Naive B cell (primary cell): ENCODE data around the gene FAM72B. TPM values are rescaled to one million over a fixed set of nuclear protein-coding genes. Genes with fewer than 3 reads are reported as not detected.
"Not testable (repeated sequence)": the region's sequence is repeated elsewhere in the genome, so short reads cannot be mapped to it uniquely, and the experiment has no call there.

Experiments used
- ATAC-seq, 2 donors: fragments of 150-1000 bp; cut with Tn5 transposase; 2 replicates each; pipeline ENCODE4 v1.10.0; 2021; ENCODE audit warnings: low read depth in 2 of 2, mild to moderate bottlenecking in 2 of 2, moderate library complexity in 2 of 2
- DNase-seq: peaks from one replicate; pipeline ENCODE4 v3.0.0; 2022
- H3K27ac Mint-ChIP-seq, 6 donors: one replicate each; pipeline ENCODE4 v1.8.0; 2020 to 2022; ENCODE audit warnings: mild to moderate bottlenecking in 6 of 6, mixed read lengths in 6 of 6, moderate library complexity in 5 of 6, inconsistent platforms in 2 of 6
- H3K27me3 Mint-ChIP-seq, 3 donors: one replicate each; pipeline ENCODE4 v1.8.0; 2021 to 2022; ENCODE audit warnings: mixed read lengths in 3 of 3, mild to moderate bottlenecking in 1 of 3
- H3K36me3 Mint-ChIP-seq, 2 donors: one replicate each; pipeline ENCODE4 v1.8.0; 2020 to 2022; ENCODE audit warnings: mixed read lengths in 2 of 2, inconsistent platforms in 1 of 2, mild to moderate bottlenecking in 1 of 2
- H3K4me1 Mint-ChIP-seq, 3 donors: one replicate each; pipeline ENCODE4 v1.8.0; 2020 to 2022; ENCODE audit warnings: mixed read lengths in 3 of 3, inconsistent platforms in 1 of 3, mild to moderate bottlenecking in 1 of 3, moderate library complexity in 1 of 3
- H3K4me3 Mint-ChIP-seq, 8 donors: one replicate each; pipeline ENCODE4 v1.8.0; 2020 to 2022; ENCODE audit warnings: mild to moderate bottlenecking in 8 of 8, mixed read lengths in 8 of 8, moderate library complexity in 8 of 8, inconsistent platforms in 2 of 8
- H3K9me3 Mint-ChIP-seq, 7 donors: one replicate each; pipeline ENCODE4 v1.8.0; 2020 to 2022; ENCODE audit warnings: mixed read lengths in 7 of 7, mild to moderate bottlenecking in 5 of 7, inconsistent platforms in 2 of 7, moderate library complexity in 1 of 7
- polyA plus RNA-seq, 6 donors: library from polyadenylated mRNA; unstranded; fragments of 300-500 nt; fragmentation: Illumina TruSeq; gene quantifications; one replicate each; pipeline ENCODE4 v1.2.3, GENCODE V29; 2021; ENCODE audit warnings: low read depth in 6 of 6

Gene FAM72B
- polyA plus RNA-seq, 6 donors from 2014 or later = 1.5 TPM; not detected in 5

DNA sequence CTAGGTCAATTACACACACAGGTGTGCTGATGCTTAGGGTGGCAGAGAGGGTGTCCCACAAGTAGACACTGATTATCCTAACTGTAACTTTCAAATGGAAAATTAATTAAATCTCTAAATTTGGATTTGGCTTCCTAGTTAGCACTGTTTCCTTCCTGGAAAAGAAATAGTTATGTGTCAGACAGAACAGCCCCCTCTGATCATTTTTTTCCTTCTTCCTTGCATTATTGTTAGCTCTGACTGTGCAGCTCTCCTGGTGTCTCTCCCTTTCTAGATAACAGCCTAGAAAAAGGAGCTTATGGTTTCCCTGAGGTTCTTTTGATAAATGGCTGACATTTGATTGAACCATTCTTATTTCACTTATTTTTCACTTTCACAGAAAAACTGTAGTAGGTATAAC, 31.4 kb downstream of the FAM72B start:
- H3K27me3 Mint-ChIP-seq, ATAC-seq, H3K27ac Mint-ChIP-seq, H3K9me3 Mint-ChIP-seq, H3K36me3 Mint-ChIP-seq, H3K4me3 Mint-ChIP-seq, H3K4me1 Mint-ChIP-seq, DNase-seq: not testable (repeated sequence)

GRCh38 chr1:121151294-121151693, 32.8 kb downstream of the FAM72B start:
- not testable (repeated sequence) for H3K9me3 Mint-ChIP-seq, DNase-seq, ATAC-seq, H3K4me1 Mint-ChIP-seq, H3K27me3 Mint-ChIP-seq, H3K36me3 Mint-ChIP-seq, H3K27ac Mint-ChIP-seq, H3K4me3 Mint-ChIP-seq

DNA sequence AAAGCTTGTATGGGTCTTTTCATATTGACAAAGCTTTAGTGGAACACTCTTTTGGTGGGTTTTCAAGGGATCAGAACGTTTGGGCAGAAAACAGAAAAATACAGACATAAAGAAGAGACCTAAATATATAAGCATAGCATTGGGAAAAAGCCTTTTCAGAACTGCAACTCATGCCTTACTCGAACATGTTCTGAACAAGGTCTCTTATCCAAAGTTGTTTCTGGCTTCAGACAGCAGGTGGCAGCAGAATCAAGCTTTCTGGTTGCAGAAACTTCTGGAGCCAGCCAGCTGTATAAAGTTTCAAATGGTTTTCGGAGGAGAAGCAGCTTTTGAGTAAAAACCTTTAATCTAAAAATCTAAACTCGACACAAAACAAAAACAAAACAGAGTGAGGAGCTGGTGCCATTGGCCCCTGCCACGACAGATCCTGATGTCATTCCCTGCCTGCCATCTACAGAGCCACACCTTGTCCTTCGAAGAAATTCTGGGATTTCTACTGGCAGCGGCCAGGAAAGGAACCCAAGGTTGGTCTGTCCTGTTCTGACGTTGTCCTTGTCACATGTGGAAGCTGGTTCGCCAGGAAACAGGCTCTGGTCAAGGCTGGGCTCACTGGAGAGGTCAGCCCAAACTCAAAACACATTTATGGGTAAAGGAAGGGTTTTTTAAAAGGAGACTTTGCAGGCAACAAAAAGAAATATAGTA, 35.5 kb downstream of the FAM72B start:
- not testable (repeated sequence) for H3K27ac Mint-ChIP-seq, H3K9me3 Mint-ChIP-seq, H3K27me3 Mint-ChIP-seq, H3K36me3 Mint-ChIP-seq, DNase-seq, H3K4me1 Mint-ChIP-seq, H3K4me3 Mint-ChIP-seq
- peak; percentile 43 to 58 for ATAC-seq

DNA sequence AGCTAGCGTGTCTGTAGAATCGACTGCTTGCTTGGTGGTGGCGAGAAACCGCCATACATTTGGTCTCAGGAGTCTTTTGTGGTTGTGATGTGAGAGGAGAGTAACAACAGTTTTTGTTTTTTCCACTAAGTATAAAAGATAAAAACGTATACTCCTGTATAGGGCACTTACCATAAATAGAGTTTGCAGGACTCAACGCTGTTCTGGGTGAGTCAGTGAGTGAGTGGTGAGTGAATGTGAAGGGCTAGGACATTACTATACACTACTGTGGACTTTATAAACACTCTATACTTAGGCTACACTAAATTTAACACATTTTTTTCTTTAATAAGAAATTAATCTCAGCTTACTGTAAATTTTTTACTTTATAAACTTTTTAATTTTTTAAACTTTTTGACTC, 43.7 kb downstream of the FAM72B start:
- not testable (repeated sequence) for H3K4me1 Mint-ChIP-seq, H3K4me3 Mint-ChIP-seq, H3K36me3 Mint-ChIP-seq, H3K27me3 Mint-ChIP-seq, H3K9me3 Mint-ChIP-seq, DNase-seq, H3K27ac Mint-ChIP-seq, ATAC-seq

- not testable (repeated sequence) for H3K4me1 Mint-ChIP-seq, H3K27me3 Mint-ChIP-seq, H3K27ac Mint-ChIP-seq, DNase-seq, H3K36me3 Mint-ChIP-seq, ATAC-seq, H3K9me3 Mint-ChIP-seq, H3K4me3 Mint-ChIP-seq
Measured at GRCh38 chr1:121131494-121131893, 52.6 kb downstream of the FAM72B start.

DNA sequence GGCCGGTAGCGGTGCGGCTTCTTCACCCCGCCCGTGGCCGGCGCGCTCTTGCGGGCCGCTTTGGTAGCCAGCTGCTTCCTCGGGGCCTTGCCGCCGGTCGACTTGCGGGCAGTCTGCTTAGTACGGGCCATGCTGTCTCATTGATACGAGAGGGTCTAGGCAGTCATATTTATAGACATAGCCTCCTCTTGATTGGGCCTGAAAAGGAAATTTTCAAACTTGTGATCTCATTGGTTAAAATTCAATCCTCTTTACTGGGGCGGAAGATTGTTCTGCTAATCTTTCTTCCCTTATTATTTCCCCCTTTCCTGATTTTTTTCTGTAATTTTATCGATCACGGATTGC, 65.7 kb downstream of the FAM72B start:
- H3K27ac Mint-ChIP-seq, H3K9me3 Mint-ChIP-seq, H3K4me1 Mint-ChIP-seq, H3K36me3 Mint-ChIP-seq, H3K27me3 Mint-ChIP-seq: not testable (repeated sequence)
- ATAC-seq (peak; percentile 21 to 39), DNase-seq (peak; percentile 1)
- H3K4me3 Mint-ChIP-seq = peak overlapping the region; percentile 29 to 86 (median 48)

Other genes with a start within 250 kb of the FAM72B start
- 1 to 10 TPM; 1.3 to 2.7 (median 2.0) TPM for gene SRGAP2C, start 635 bp upstream of the FAM72B start, polyA plus RNA-seq